ENCODE data around the gene ATF6. TPM values are rescaled to one million over a fixed set of nuclear protein-coding genes. Genes with fewer than 3 reads are reported as not detected.

The ATF6 gene
- total RNA-seq, 1 experiment from 2014 or later, result 20.9 TPM

DNA sequence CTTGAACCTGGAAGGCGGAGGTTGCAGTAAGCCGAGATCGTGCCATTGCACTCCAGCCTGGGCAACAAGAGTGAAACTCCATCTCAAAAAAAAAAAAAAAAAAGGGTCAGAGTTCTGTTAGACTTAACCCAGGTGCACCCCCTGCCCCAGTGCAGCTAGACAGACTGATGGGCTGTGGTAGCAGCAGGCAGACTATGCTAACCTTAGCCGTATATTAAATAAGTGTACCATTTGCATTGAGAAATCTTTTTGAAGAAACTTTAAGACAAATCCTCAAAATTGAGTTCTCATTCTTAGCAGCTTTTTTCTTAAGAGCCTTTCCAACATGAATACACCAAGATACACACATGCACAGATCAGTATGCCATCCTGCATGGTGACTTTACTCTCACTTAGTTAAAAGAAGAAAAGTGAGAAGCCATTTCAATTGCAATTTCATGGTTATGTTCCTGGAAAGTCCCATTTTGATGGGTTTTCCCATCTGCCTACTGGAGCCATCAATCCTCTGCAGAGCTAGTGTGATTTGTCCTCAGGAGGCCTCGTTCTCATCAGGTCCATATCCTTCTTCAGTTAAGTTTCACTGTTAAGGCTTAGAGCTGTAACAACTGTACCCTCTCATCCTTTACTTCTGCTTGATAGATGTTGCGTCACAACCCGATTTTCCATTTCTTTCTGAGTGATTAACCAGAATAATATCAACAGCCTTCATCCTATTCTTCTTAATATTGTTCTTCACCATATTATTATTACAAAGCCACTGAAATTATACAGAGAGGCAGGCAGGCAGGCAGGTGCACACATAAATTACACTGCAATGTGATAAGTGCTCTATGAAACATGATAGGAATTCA is 37.5 kb upstream of the ATF6 start (continued):
- TF ChIP-seq CEBPB (IDR thresholded peaks at IDR 0.05; ENCODE audit: low read depth) (no peak), SRF (IDR thresholded peaks at IDR 0.05; ENCODE audit: low read depth) (no peak), POLR2AphosphoS5 (IDR thresholded peaks at IDR 0.05; ENCODE audit: low read depth, low read length) (no peak), ATF3 (IDR thresholded peaks at IDR 0.05) (no peak), POLR2A (IDR thresholded peaks at IDR 0.05; ENCODE audit: borderline replicate concordance, extremely low read depth, insufficient read depth, insufficient read length) (no peak), ELF1 (IDR thresholded peaks at IDR 0.05; ENCODE audit: borderline replicate concordance, low read depth) (no peak), JUND (IDR thresholded peaks at IDR 0.05) (no peak), ZFX (IDR thresholded peaks at IDR 0.05) (no peak)

DNA sequence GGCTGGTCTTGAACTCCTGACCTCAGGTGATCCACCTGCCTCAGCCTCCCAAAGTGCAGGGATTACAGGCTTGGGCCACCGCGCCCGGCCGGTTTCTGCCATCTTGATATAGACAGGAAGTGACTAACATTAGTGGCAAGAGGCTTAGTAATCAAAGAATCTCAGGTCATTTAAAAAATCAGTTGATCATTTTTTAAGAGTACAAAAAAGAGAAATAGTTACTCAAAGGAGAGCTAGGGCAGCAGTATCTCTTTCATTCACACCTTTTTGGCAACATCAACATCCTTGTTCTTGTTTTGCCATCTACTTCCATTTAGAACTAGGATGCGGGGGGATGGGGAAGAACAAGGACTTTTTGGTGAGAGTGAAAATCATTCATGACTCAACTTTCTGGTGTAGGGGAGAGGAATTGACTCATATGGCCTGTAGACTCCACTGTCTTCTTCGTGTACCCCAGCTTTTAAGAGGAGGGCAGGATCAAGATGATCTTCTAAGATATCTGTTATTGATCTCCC is 36.0 kb upstream of the ATF6 start:
- no peaks in the 10 kb centered on the region for H3K9me2 ChIP-seq (ENCODE audit: insufficient read depth)
- H3K27ac ChIP-seq (ENCODE audit: low read depth, low read length), result no peak overlapping the region
- intact Hi-C loops (cut with micrococcal nuclease), result no loop called here
- H3K9ac ChIP-seq (ENCODE audit: low read length), result no peak overlapping the region
- ChIA-PET CTCF (interaction anchor here (1.1 to 1.7 kb wide), 2 partner anchors 9 to 12 kb away, joined by 3 to 6 read pairs; no protein-coding TSS in a partner anchor), POLR2A (no interaction called here), RAD21 (ENCODE audit: low non-redundant PET in 1 of 2, low total read pairs in 2 of 2, uncharacterized antibody in 2 of 2, unreplicated experiment in 2 of 2) (no interaction called here)
- H3K4me3 ChIP-seq (replicated peaks in 1 of 2; ENCODE audit: low read depth in 1 of 2, low read length in 2 of 2), result peak overlapping the region in 1 of 2 experiments; percentile 20; a peak in 2 of 4 replicates
- no peak for DNase-seq (ENCODE audit: low read depth, low spot score)
- no peaks in the 10 kb centered on the region for H3K36me3 ChIP-seq (ENCODE audit: control insufficient read depth in 1 of 2, insufficient read depth in 2 of 2, low read length in 2 of 2)
- H4K20me1 ChIP-seq (ENCODE audit: insufficient read depth), result no peaks in the 10 kb centered on the region
- H2AFZ ChIP-seq (ENCODE audit: low read depth, low read length, poor library complexity, severe bottlenecking), result peak overlapping the region; percentile 97
- H3K4me1 ChIP-seq (ENCODE audit: control insufficient read depth in 1 of 2, insufficient read depth in 2 of 2, low read length in 2 of 2), result peaks cover 24 to 82% of the 10 kb centered on the region in 2 experiments; a peak in 3 of 4 replicates
- H3K27me3 ChIP-seq (ENCODE audit: insufficient read depth, low read length), result no peaks in the 10 kb centered on the region
- ATAC-seq, result no peak
- no peaks in the 10 kb centered on the region for H3K9me3 ChIP-seq (ENCODE audit: control insufficient read depth in 1 of 2, insufficient read depth in 1 of 2, low read depth in 1 of 2, low read length in 2 of 2)
- no TSS peak for BruUV-seq (replicated peaks)
- H3K4me2 ChIP-seq (ENCODE audit: low read length), result peak overlapping the region; percentile 62
- TF ChIP-seq EGR1 (IDR thresholded peaks at IDR 0.05; ENCODE audit: low read depth), result 0 out of 2 replicates have a peak, but pooled peaks have one; percentile 38
- peak; percentile 77 for TF ChIP-seq YY1 (IDR thresholded peaks at IDR 0.05; ENCODE audit: extremely low read depth, insufficient replicate concordance, low read depth, low read length)
- TF ChIP-seq EZH2 (IDR thresholded peaks at IDR 0.05), result no peak
- peak; percentile 80 for TF ChIP-seq JUND (IDR thresholded peaks at IDR 0.05)
- TF ChIP-seq ZFX (IDR thresholded peaks at IDR 0.05), result no peak
- peak; percentile 17; the same call in 1 of the 2 replicates for TF ChIP-seq RAD21 (IDR thresholded peaks at IDR 0.05; ENCODE audit: low read depth)
- TF ChIP-seq FOSL1 (IDR thresholded peaks at IDR 0.05; ENCODE audit: low read depth), result peak; percentile 90
- peak; percentile 9; the same call in 1 of the 2 replicates for TF ChIP-seq CBX3 (IDR thresholded peaks at IDR 0.05; ENCODE audit: low read depth)
- no peak for TF ChIP-seq ELF1 (IDR thresholded peaks at IDR 0.05; ENCODE audit: borderline replicate concordance, low read depth)
- peak; percentile 71 for TF ChIP-seq SP1 (IDR thresholded peaks at IDR 0.05; ENCODE audit: low read depth)
- H3K79me2 ChIP-seq (ENCODE audit: insufficient read depth, low read length), result no peaks in the 10 kb centered on the region; the same call in 1 of the 2 replicates

Measured in HCT116 (cell line).